Skeletal muscle tissue (tissue), 4 donors: Measurements from ENCODE around the gene ZNF148. TPM values are rescaled to one million over a fixed set of nuclear protein-coding genes. Genes with fewer than 3 reads are reported as not detected.

Experiments used
- H3K27ac ChIP-seq: one replicate; pipeline ENCODE4 v1.7.0; 2013; ENCODE audit warnings: mild to moderate bottlenecking, low read depth, low read length, inconsistent platforms
- H3K27me3 ChIP-seq, 3 donors: one replicate each; pipeline ENCODE4 v1.7.0; 2013; ENCODE audit warnings: low read length in 3 of 3; ENCODE audit not compliant: control insufficient read depth in 3 of 3, insufficient read depth in 3 of 3
- H3K36me3 ChIP-seq, 3 donors: one replicate each; pipeline ENCODE4 v1.7.0; 2013; ENCODE audit warnings: low read length in 3 of 3; ENCODE audit not compliant: control insufficient read depth in 3 of 3, insufficient read depth in 3 of 3
- H3K4me1 ChIP-seq, 3 donors: one replicate each; pipeline ENCODE4 v1.7.0; 2013; ENCODE audit warnings: low read length in 3 of 3, mild to moderate bottlenecking in 3 of 3; ENCODE audit not compliant: control insufficient read depth in 3 of 3, insufficient read depth in 3 of 3
- H3K4me3 ChIP-seq, 3 donors: one replicate each; pipeline ENCODE4 v1.7.0; 2013; ENCODE audit warnings: low read length in 3 of 3
- H3K9ac ChIP-seq, 3 donors: one replicate each; pipeline ENCODE4 v1.7.0; 2013; ENCODE audit warnings: low read length in 3 of 3, mild to moderate bottlenecking in 3 of 3, moderate library complexity in 2 of 3, low read depth in 1 of 3
- H3K9me3 ChIP-seq, 3 donors: one replicate each; pipeline ENCODE4 v1.7.0; 2013; ENCODE audit warnings: low read length in 3 of 3; ENCODE audit not compliant: control insufficient read depth in 3 of 3
- total RNA-seq: library from RNA; depleted of rRNA; stranded (reverse); fragments of >200 nt; gene quantifications from one replicate; pipeline ENCODE4 v1.2.3, GENCODE V29; 2014
- donor health status: Osteomylitis.

Gene ZNF148
- total RNA-seq, 1 donor from 2014 or later = 17.7 TPM

DNA sequence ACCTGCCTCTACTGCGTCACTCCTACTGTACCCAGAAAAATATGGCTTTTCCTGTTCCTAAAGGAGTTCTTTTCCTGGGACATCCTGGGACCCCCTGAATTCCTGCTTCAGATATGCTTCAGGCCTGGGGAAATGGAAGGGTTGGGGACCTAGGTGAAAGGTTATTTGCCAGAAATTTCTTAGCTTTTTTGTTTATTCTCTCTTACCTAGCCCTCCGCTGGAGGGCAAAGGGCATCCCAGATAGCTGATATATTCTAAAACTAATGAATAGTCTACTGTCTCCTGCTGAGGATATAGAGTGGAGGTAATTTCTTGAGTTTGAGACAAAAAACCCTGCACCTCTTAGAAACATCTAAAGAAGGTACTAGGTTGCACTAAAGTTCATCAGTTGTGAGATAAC, 3.6 kb upstream of the ZNF148 start:
- H3K36me3 ChIP-seq = no peaks in the 10 kb centered on the region

DNA sequence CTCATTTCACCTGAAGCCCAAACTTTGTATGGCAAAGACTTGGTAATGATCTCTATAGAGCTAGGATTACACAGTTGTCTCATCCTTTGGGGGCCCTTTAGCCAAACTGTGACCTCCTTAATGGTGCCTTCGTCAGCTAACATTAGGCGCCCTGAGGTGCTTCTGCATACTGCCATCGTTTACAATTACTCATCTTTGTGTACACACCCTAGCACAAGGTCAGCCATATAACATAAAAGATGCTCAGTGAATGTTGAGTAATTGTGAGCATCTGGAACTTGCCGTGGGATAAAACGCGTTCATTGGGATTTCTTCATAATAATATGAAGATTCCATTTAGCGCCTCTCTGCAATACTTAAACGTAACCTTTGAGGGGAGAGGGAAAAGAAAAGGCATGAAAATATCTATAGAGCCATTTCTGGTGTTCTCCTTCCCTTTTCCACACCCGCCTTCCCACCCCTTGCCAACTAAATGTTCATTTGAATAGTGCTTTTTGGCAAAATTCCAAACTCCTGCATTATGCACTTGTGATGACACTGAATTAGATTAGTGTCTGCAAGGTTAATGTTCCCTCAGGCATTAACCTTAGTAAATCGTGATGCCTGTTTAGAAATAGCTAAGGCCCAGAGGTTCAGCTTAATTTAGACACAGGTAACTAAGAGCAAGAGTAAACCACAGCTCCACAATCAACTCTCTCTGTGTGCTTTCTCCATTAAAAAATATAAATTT, 990 bp upstream of the ZNF148 start:
- H3K27ac ChIP-seq = peak overlapping the region; percentile 86

More for the DNA sequence above, 3.6 kb upstream of the ZNF148 start:
- no peak overlapping the region for H3K27ac ChIP-seq
- H3K27me3 ChIP-seq = no peaks in the 10 kb centered on the region
- H3K9me3 ChIP-seq = no peaks in the 10 kb centered on the region
- no peak overlapping the region for H3K9ac ChIP-seq
- peaks cover 10 to 17% (median 14%) of the 10 kb centered on the region in 3 donors for H3K4me1 ChIP-seq
- H3K4me3 ChIP-seq = no peak overlapping the region

DNA sequence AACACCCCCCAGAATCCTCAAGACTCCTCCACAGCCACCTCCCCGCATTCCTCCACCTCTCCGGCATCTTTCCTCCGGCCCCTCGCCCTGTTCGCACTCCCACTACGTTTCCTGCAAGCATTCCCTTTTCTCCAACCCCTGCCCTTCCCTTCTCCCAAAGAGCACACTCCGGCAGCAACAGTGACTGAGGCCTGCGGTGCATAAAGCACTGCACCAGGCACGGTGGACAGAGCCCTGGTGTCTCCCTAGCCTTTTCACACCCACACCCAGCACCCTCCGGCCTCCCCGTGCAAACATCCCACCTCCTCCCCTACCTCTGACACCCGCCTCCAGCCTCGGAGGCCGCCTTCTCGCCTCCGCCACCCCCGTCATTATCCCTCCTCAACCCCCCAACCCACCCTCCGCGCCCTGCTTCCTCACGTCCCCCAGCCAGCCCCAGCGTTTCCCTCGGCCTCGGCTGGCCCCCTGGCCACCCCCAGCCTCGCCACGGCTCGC, 577 bp downstream of the ZNF148 start:
- H3K4me1 ChIP-seq = peaks cover 14 to 22% (median 19%) of the 10 kb centered on the region in 3 donors

More for the DNA sequence above, 990 bp upstream of the ZNF148 start:
- Histone ChIP-seq H3K4me3 (peak overlapping the region; percentile 89 to 93 (median 92)), H3K9me3 (no peaks in the 10 kb centered on the region), H3K9ac (peak overlapping the region; percentile 95 to 97 (median 96)), H3K27me3 (no peaks in the 10 kb centered on the region), H3K36me3 (peaks cover 0 to 4% (median 0%) of the 10 kb centered on the region in 3 donors), H3K4me1 (peaks cover 14 to 22% (median 19%) of the 10 kb centered on the region in 3 donors)

DNA sequence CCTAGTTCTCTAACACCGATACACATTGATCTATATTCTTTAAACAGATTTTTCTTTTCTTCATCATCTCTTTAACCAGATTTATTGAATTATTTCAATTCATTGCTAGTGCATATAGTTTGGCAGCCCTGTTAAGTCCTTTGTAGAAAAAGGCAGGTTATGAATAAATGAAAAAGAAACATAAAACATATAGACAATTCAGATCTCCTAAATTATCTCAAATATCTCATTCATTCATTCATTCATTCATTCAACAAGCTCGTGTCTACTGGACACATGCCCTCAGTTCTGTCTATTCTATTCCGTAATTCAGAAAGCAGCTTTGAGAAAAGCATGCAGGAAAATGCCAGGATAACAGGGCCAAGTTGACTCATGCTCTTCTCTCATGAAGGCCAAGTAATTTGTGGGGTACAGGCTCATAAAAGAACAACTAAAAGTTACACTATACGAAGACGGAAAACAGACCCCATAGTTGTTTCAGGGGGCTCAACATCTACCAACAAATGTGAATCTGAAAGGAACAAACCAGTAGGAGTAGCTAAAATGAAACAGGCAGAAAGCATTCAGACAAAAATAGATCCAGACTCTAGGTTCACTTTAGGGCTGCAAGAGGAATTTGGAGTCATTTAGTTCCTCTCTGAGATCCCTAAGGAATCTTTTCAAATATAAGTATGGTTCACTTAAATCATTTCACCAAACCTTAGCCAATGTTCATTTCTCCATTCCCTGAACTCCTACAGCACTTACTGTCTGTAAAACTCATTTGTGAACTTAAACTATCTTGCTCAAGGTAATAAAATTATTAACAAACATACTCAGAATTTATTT, 7.5 kb downstream of the ZNF148 start:
- Histone ChIP-seq H3K4me3 (no peak overlapping the region), H3K9ac (peak overlapping the region in 1 of 3 donors; percentile 45), H3K36me3 (peaks cover 0 to 4% (median 0%) of the 10 kb centered on the region in 3 donors), H3K4me1 (peaks cover 6 to 11% (median 8%) of the 10 kb centered on the region in 3 donors), H3K27ac (no peak overlapping the region), H3K9me3 (no peaks in the 10 kb centered on the region), H3K27me3 (no peaks in the 10 kb centered on the region)

More for the DNA sequence above, 577 bp downstream of the ZNF148 start:
- Histone ChIP-seq H3K27ac (peak overlapping the region; percentile 86), H3K27me3 (no peaks in the 10 kb centered on the region), H3K36me3 (peaks cover 0 to 4% (median 0%) of the 10 kb centered on the region in 3 donors), H3K9ac (peak overlapping the region; percentile 84 to 93 (median 91)), H3K9me3 (no peaks in the 10 kb centered on the region), H3K4me3 (peak overlapping the region; percentile 89 to 93 (median 93))

DNA sequence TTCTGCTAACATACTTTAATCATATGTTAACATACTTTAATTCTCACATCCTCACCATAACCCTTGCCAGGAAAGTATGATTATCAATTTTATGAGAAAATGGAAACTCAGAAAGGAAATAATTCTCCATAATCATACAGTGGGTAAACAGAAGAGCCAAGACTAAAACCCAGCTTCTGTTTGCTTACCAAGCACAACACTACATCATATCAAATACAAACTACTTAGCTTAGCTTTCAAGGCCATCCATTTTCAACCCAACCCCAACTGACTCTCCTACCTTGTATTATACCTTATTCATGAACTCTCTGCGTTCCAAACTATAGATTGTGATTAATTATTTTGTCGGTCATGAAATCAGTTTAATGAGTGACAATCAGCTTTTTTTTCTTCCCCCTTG, 9.0 kb downstream of the ZNF148 start:
- Histone ChIP-seq H3K9ac (no peak overlapping the region), H3K4me3 (no peak overlapping the region), H3K4me1 (peaks cover 6 to 11% (median 8%) of the 10 kb centered on the region in 3 donors), H3K27me3 (no peaks in the 10 kb centered on the region), H3K27ac (no peak overlapping the region), H3K9me3 (no peaks in the 10 kb centered on the region), H3K36me3 (no peaks in the 10 kb centered on the region)

DNA sequence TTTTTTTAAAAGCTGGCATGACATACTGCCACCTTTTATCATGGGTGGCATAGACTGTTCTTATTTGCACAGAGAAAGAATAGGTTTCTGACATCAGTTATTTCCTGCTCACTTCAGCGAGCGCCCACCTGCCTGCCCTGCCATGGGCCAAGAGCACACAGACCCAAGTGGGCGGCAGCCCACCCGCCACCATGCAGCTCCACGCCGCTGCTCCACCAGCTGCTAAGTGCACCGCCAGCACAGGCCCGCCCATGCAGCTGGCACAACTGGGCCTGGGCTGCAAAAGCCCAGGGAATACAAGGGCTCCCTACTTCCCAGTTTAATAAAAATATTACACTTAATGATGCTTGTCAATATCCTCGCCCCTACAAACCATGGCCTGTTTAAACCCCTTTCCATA, 15.4 kb downstream of the ZNF148 start:
- Histone ChIP-seq H3K4me1 (peaks cover 4 to 14% (median 12%) of the 10 kb centered on the region in 3 donors), H3K9ac (no peak overlapping the region), H3K9me3 (no peaks in the 10 kb centered on the region), H3K27ac (no peak overlapping the region), H3K4me3 (no peak overlapping the region), H3K36me3 (no peaks in the 10 kb centered on the region), H3K27me3 (no peaks in the 10 kb centered on the region)

DNA sequence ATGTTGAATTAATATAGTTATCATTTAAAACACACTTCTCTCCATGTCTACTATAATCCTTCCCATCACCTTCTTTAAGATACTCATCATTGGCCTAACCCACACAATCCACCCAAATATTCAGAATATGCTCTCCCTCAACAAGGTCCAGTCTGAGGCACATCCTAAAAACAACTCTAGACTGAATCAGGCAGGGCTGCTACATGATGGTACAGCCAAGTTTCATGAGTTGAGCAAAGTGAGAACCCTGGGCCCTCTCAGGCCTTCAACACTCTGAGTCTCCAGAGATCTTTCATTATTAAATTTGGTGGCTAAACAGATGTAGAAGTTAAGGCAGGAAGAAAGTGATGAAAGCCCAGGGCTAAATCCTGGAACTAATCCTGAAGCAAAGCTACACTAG, 16.2 kb downstream of the ZNF148 start:
- Histone ChIP-seq H3K4me1 (peaks cover 4 to 14% (median 12%) of the 10 kb centered on the region in 3 donors), H3K9ac (no peak overlapping the region), H3K27ac (no peak overlapping the region), H3K9me3 (no peaks in the 10 kb centered on the region), H3K36me3 (no peaks in the 10 kb centered on the region), H3K27me3 (no peaks in the 10 kb centered on the region), H3K4me3 (no peak overlapping the region)

DNA sequence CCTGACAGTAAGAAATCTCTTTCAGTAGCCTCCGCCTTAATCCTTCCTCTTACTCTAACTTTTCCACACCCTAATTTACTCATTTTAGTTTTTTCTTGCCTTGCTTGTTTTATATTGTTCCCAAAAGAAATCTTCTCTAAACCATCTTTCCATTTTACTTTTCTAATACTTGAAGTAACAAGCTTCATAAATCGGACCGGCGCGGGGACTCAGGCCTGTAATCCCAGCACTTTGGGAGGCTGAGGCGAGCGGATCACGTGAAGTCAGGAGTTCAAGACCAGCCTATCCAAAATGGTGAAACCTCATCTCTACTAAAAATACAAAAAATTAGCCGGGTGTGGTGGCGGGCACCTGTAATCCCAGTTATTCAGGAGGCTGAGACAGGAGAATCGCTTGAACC, 17.3 kb downstream of the ZNF148 start:
- Histone ChIP-seq H3K4me1 (peaks cover 4 to 14% (median 12%) of the 10 kb centered on the region in 3 donors), H3K36me3 (no peaks in the 10 kb centered on the region), H3K27me3 (no peaks in the 10 kb centered on the region), H3K9me3 (no peaks in the 10 kb centered on the region), H3K27ac (peak overlapping the region; percentile 83), H3K9ac (peak overlapping the region; percentile 81 to 90 (median 84)), H3K4me3 (peak overlapping the region; percentile 78 to 83 (median 81))

DNA sequence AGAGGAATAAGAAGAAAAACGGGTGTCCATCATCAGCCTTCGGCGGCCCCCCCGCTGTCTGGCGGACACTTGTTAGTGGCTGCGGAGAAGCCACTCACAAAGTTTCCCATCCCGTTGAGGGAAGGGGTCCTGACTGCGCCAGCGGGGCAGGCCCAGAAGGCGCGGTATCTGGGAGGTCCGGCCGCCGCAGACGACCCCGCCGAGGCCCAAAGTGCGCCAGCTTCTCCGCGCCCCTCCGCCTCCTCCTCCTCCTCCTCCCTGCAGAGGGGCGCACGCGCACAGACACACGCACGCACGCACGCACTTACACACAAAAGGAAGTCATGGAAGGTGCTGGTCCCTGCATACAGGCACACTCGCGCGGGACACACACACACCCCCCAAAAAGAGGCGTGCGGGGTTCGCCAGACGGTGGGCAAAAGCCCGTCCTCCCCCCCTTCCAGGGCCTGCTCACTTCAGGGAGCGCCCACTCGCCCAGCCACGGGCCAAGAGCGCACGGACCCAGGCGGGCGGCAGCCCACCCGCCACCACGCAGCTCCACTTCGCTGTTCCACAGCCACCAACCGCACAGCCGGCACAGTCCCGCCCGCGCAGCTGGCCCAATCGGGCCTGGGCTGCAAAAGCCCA, 18.0 kb downstream of the ZNF148 start:
- Histone ChIP-seq H3K4me1 (peaks cover 5 to 15% (median 14%) of the 10 kb centered on the region in 3 donors), H3K9me3 (no peaks in the 10 kb centered on the region), H3K27ac (peak overlapping the region; percentile 83), H3K27me3 (no peaks in the 10 kb centered on the region), H3K9ac (peak overlapping the region; percentile 81 to 90 (median 84)), H3K4me3 (peak overlapping the region; percentile 78 to 83 (median 81)), H3K36me3 (no peaks in the 10 kb centered on the region)
